Left renal pelvis (tissue), 4 donors: Measurements from ENCODE around the gene PDZD8. TPM values are rescaled to one million over a fixed set of nuclear protein-coding genes. Genes with fewer than 3 reads are reported as not detected.

Experiments used
- DNase-seq, 4 donors: peaks; one replicate each; pipeline ENCODE4 v3.0.0-alpha.2; 2013; ENCODE audit warnings: low read depth in 4 of 4, low spot score in 3 of 4
- polyA plus RNA-seq, 4 donors: library from polyadenylated mRNA; unstranded; fragments of 120-200 nt; gene quantifications; one replicate each; pipeline ENCODE4 v1.2.1, GENCODE V29; 2013; ENCODE audit not compliant: insufficient read length in 4 of 4

Gene PDZD8
- polyA plus RNA-seq, 4 donors: 32.0 to 46.5 (median 38.3) TPM

DNA sequence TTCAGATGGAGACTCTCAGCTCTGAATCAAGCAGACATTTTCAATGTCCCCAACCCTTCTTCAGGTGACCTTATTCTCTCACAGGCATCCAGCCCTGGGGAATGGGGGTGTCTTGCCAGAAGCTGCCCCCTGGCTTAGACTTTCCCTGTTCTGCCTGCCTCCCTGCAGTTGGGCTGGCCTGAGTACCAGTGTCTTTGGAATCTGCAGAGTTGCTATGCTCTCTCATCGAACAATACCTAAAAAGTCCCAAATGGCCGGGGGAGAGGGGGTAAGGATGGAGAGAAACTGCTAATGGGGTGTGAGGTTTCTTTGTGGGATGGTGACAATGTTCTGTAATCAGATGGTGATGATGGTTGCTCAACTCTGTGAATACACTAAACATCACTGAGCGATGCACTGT is 113.7 kb downstream of the PDZD8 start:
- DNase-seq: no peak

DNA sequence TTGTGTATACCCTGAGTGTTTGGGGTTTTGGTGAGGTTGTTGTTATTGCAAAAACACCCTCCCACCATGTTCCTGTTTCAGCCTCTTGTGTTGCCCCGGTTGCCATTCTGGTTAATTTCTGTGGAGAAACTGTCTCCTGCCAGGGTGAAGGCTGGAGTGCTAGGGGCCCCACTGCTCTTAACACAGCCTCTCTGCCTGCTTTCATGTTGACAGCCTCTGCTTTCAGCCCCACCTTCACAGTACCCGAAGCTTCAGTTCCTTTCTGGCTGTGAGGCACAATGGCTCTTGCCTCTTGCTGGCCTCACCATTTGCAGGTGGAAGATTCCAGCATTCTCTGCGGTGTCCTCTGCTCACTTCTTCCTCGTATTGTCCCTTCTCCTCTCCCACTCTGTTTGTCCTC is 115.2 kb downstream of the PDZD8 start:
- DNase-seq: no peak

DNA sequence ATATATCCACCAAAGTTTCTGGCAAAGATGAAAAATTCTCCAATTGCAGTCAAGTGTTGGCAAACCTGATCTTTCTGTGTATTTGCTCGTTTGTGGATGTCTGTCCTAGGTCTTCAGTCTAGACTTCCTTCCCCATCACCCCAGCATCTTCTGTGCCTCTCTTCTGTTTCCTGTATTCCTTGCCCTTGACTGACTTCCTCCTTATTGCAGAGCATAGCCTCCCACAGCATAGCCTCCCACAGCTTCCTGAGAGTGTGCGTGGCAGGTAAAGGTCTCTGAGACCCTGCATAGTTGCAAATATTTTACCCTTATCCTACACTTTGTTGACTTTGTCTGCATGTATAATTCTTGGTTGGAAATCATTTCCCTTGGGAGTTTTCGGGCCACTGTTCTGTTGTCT is 116.0 kb downstream of the PDZD8 start:
- DNase-seq: no peak

DNA sequence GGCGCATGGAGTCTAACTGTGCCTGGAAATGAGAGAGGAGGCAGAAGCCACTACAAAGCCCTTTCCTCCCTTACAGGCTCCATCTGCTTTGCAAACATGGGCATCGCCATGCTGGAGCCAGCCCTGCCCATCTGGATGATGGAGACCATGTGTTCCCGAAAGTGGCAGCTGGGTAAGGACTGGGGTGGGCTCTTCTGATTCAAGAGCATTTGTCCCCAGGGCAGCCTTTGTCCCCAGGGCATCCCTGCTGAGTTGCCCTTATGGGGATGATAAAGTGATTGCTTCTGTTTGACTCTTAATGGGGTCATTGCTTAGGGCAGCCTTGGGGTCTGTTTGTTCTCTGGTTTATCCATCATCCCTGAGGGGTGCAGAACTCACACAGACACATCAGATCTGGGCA is 117.5 kb downstream of the PDZD8 start:
- DNase-seq: no peak

DNA sequence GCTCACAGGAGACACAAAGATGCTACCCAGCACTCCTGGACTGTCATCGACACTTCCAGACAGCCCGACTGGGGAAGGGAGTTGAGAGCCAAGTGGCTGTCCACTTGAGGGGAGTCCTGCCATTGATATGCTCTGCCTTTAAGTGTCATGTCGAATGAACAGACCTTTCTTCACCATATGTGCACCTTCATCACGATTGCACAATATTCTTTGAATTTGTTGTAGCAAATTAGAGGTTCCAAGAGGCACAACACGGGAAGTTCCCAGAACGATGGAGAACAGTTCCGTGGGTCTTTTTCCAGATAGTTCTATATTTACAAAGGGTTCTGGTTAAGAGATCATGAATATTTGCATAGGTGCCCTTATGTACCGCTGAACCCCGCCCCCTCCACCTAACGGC is 118.3 kb downstream of the PDZD8 start:
- no peak for DNase-seq

DNA sequence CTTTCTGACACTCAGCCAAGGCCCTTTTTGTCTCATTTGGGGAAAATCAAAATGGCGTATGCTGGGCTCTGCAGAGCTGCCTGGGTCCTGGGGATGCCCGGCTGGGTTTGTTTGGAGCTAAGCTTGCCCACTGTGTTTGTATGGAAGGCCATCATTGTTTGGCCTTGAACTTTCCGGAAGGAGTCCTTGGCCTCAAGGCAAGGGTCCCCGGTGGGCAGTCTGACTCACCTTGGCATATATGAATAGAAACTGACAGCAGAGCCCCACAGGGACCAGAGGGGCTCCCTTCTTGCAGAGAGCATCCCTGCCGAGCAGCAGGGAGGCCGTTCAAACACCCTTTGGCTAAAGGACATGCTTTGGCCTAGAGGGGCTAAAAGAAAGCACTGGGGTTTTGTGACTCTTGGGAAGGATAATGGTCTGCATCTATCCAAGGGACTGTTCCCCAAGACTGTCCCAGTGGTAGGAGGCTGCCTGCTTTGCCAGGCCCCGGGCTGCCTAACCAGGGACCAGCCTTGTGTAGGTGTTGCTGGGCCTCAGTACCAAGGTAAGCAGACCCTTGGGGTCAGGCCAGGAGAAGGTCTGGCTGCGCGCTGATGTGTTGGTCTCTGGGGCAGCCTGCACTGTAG is 119.3 kb downstream of the PDZD8 start:
- DNase-seq: no peak

DNA sequence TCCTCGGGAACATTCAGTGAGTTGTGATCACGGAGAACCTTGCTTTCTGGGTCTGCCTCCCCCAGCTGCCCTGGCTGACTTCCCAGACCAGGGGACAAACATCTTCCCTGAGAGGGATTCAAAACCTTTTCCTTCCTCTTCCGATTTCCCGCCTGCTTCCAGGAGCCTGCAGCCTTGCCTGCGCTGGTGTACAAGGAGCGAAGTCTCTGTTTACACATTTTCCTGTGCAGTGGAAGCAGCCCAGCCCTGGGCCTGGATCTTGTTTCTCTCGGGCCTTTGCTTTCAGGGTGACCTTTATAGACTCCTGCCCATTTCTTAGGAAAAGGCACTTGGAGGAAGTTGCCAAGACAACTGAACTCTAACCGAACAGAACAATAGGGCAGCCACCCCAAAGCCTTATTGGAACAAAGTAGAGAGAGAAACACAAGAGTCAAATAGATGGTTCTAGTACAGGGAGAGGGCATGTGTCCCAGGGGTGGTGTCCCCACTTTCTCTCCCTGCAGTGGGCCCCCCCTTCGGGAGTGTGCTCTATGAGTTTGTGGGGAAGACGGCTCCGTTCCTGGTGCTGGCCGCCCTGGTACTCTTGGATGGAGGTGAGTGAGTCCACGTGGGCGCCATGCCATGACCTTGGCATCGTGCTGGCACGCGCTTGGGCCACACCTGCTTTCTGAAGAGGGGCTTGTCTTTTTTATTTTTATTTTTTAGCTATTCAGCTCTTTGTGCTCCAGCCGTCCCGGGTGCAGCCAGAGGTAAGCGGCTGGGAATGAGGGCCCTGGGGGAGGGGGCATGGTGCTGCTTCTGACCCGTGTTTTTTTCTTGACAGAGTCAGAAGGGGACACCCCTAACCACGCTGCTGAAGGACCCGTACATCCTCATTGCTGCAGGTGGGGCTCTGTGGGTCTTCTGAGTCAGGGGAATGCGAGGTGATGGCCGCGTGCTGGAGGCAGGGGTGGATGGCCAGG is 120.2 kb downstream of the PDZD8 start:
- no peak for DNase-seq

DNA sequence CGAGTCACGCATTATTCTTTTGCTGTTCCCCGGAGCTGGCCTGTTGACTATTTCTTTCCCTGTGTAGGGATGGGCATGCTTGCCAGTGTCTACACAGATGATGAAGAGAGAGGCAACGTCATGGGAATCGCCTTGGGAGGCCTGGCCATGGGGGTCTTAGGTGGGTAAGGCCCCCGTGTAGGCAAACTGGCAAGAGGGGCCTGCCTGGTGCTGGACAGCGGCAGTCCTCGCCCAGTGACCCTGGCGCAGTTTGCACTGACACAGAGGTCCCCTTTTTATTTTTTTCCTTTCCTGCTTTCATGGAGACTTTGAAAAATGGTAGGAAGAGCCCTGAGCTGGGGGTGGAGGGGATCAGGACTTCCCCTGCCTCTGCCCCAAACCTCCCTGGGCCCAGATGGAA is 120.9 kb downstream of the PDZD8 start:
- DNase-seq: no peak

DNA sequence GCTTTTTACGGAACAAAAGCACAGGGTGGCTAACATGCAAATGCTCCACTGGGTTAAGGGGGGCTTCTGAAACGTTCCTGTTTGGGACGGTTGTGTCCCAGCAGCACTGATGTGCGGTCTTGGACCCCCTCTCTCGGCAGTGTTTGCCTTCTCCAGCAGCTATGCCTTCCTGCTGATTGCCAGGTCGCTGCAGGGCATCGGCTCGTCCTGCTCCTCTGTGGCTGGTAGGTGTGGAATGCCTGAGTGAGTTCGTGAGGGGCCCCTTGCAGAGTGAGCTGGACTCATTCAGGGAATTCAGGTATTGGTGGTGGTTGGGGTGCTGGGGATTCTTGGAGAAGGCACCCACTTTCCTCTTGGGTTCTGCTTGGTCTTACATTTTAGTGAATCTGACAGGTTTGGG is 121.3 kb downstream of the PDZD8 start:
- no peak for DNase-seq

DNA sequence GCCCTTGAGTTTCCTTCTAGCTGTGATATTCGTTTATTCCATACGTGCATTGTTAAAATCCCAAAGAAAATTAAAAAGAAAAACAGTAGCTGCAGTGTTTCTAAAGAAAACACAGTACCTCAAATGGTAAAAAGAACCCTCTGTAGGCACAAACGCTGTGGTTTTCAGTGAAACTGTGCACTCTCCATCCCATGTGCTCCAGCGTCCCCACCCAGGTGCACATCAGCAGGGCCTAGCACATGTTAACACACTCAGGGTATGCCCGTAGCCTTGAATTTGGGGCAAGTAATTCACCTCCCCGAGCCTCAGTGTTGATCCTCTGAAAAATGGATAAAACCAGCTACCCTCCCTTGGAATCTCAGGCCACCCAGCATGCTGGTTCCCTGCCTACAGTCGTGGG is 124.8 kb downstream of the PDZD8 start:
- DNase-seq: no peak

DNA sequence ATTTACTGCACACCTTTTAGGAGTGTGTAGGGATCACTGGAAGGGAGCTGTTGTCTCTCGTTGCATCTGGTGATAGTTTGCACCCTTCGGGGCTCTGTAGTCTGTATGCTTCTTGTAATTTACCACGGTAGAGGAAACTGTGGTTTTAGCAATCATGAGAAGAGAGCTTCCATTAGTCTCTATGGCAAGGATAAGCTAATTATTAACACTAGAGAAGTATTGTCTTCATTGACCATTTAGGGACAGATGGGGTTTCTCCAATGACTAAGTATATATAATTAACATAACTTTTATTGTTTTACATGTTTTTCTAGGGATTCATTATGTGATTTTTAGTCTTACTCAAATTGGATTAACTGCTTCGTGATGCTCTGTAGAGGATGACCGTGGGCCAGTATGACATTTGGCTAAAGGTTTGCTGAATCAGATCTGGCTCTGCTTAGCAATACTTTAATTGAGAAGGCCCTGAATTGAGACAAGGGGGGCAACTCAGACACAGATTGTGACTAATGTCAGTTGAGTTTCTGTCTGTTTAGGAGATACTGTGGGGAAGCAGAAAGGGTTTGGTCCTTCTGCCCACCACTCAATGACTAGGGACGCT is 125.6 kb downstream of the PDZD8 start:
- no peak for DNase-seq

DNA sequence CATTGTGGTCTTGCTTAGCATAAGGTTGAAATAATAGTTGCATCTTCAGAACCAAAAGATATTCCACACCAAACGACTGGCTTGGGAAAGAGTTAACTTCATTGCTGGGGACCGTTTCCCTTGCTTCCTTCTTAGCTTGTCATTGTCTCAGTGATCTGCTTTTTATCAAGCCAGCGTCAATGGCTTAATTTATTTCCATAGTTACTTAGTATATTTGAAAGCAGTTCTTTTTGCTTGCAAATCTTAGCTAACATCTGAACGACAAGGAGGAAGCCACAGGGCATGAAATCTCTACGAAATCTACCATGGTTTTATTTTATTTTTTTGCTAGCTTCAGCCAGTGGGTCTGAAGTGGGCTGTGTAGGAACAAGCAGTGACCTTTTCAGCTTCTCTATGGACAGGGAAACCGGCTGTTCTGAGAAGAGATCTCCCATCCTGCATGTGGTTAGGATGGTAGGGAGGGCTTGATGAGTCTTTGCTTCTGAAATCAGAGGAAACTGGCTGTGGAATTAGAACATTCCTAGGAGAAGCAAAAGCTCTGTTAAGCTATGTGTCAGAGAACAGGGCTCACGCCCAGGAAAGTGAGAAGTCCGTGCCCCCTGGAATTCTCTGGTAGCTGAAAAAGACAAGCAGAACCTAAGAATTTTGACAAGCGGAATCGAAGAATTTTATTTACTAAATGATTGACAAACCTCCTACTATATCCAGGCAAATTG is 126.3 kb downstream of the PDZD8 start:
- no peak for DNase-seq

DNA sequence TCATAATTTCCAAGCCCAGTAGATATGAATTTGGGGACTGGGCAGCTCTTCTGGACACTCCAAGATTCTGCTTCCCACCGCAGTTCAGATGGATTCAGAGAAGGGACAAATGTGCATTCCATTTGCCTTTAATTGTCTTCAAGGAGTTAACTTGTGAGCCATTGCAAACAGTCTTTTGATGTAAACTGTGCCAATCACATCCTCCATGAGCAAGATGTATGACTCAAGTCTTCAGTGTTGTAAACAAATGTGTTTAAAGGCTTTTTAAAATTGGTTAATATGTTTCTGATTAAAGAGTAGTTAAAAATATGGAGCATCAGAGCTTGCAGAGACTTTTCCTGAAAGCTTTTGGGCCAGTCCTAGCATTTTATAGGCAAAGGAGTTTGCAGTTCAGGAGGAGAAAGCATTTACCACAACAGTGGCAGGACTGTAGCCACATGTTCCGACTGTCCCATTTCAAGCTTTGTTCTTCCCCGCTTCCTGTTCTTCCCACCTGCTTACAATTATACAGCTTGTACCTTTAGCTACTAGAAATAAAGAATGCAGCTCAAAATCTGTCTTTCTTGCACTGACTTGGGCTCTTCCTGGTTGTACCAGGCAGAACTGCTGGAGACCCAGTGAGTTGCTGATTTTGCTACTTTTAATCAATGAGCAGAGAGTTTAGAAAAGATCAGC is 128.1 kb downstream of the PDZD8 start:
- no peak for DNase-seq

DNA sequence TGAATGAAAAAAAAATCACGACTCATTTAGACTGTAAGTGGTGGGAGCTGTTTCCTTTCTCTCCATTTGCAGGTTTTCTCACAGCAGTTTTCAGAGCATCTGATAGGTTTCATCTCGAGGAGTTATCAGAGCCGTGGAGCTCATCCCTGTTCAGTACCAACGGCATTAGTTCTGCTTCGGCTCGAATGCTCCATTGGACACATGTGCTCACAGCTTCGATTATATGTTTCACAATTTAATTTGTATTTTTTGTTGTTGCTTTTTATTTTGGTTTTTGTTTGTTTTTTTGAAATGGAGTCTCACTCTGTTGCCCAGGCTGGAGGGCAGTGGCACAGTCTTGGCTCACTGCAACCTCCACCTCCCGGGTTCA is 132.8 kb downstream of the PDZD8 start:
- DNase-seq: no peak

DNA sequence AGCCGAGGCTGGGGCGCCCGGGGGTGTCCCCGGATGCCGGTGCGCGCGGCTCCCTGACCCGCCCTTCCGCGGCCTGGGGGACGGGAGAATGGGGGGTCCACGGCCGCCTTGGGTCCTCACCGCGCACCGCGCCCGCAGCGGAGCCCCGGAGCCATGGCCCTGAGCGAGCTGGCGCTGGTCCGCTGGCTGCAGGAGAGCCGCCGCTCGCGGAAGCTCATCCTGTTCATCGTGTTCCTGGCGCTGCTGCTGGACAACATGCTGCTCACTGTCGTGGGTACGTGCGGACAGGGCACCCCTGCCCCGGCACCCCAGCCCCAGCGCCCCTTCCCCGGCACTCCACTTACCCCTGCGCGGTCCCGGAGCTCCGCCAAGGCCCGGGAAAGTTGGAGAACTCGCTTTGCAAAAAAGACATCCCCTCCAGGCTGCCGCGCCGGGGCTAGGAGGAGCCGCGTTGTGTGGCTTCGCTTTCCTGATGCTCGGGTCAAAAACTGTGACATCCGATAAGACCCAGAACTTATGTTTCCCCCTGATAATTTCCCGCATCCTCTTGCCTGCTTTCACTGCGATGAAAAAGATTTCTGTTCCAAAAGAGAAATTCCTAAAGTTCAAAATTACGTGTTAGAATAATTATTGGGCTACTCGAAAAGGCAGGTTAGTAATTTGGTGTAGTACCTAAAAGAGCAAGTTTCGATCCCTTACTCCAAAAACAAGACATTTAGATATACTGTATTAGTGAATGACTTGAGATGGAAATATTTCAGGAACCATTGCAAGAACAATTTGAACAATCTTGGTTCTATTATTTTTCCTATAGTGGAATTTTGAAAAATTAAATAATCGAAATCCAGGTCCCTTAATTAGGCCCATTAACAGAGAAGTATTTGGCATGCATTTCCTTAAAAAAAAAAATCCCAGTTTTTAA is 133.4 kb downstream of the PDZD8 start:
- no peak for DNase-seq

DNA sequence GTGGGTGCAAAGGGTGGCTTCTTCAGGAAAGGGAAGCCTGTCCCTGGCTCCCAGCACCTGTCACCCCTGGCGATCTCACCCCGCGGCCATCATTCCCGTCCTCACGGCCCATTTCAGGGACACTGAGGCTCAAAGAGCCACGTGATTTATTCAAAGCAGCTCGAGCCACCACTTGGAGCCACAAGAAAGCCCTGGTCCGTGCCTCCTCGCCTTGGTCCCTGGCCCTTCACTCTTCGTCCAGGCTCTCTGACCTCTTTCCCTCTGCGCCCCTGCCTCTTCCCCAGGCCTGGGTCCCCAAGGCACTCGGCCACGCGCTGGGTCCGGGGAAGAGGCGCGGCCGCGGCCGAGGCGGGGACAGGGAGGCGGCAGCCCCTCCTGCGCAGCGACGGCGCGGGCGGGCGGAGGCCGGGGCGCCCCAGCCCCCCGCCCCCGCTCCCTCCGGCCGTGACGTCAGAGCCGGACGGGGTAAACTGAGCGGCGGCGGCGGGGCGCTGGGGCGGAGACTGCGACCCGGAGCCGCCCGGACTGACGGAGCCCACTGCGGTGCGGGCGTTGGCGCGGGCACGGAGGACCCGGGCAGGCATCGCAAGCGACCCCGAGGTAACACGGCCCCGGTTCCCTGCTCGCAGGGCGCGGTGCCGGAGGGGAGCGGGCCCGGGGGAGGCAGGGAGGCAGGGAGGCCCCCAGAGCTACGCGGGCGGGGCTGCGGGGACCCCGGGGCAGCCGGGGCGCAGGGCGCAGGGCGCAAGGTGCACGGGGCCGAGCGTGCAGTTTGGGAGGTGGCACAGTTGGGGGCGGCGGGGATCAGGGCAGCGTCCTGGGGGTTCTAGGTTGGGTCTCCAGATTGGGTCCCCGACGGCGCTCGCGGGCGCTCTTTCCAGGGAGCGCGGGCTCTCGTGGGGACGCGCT is 134.4 kb downstream of the PDZD8 start, which contains the start of gene SLC18A2:
SLC18A2 (plus strand) TSS at position 494 of the 909 bp plus-strand sequence. CDS start 580 bp downstream, outside the sequence.
- peak in 1 of 4 donors; percentile 19 for DNase-seq

DNA sequence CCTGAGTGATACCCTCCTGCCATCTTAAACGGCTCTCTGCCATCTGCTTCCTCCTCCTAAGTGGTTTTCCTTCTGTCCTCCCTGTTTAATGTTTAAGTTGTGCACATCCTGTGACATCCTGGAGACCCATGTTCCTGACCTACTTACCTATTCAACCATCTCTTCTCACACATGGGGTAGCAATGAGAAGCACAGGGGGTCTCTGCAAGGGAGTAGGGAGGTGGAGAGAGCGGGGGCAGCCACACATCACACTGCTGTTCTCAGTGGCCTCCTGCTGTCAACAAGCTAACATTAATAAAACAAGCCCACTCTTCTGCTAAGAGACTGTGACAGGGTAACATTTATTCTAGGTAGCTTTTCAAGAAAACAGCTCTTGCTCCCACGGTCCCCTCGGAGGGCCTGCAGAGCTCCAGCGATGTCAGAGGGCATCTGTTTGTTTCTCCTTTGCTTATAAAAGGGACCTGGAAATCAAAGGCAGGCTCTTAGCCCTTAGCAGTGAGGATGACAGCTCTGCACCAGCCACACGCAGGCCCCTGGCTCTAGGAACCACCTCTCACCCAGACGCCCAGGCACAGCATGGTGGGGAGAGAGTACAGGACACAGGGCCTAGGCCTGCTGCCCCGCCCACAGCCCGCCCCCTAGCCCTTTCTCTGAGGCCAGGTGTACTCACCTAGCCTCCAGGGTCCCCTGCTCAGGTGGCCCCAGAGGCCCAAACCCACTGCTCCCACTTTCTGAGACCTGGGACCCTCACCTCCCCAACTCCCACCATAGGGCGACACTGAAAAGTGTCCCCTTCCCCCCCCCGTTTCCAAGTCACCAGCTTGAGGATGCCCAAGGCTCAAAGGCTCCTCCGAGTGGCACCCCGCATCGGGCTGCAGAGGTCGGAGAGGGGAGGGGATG is 135.3 kb downstream of the PDZD8 start:
- no peak for DNase-seq
